ENCODE results near the gene FXYD1. TPM values are rescaled to one million over a fixed set of nuclear protein-coding genes. Genes with fewer than 3 reads are reported as not detected.

FXYD1 gene
- total and polyA plus RNA-seq, 4 donors = 18.7 to 146 (median 71.5) TPM

- Histone ChIP-seq H3K9ac (ENCODE audit: low read depth in 1 of 2, low read length in 2 of 2) (no peak overlapping the region), H3K27ac (ENCODE audit: low read depth in 1 of 2, low read length in 2 of 2) (no peak overlapping the region), H3K4me1 (ENCODE audit: control insufficient read depth in 4 of 4, insufficient read depth in 4 of 4, low read length in 3 of 4) (peaks cover 0 to 19% (median 6%) of the 10 kb centered on the region in 4 donors), H3K9me3 (ENCODE audit: control insufficient read depth in 4 of 4, low read length in 3 of 4) (no peaks in the 10 kb centered on the region), H3K36me3 (ENCODE audit: control insufficient read depth in 4 of 4, insufficient read depth in 3 of 4, low read depth in 1 of 4, low read length in 3 of 4) (no peaks in the 10 kb centered on the region), H3K27me3 (ENCODE audit: control insufficient read depth in 4 of 4, insufficient read depth in 4 of 4, low read length in 3 of 4) (peaks cover 0 to 2% (median 0%) of the 10 kb centered on the region in 4 donors), H3K4me3 (ENCODE audit: low read depth in 1 of 3, low read length in 3 of 3) (no peak overlapping the region)
- TF ChIP-seq MAX (IDR thresholded peaks at IDR 0.05) (no peak), FOXA1 (IDR thresholded peaks at IDR 0.05) (no peak), JUND (IDR thresholded peaks at IDR 0.05) (no peak), RAD21 (IDR thresholded peaks at IDR 0.05) (no peak), ATF3 (IDR thresholded peaks at IDR 0.05) (no peak), SP1 (IDR thresholded peaks at IDR 0.05) (no peak), RXRA (IDR thresholded peaks at IDR 0.05) (no peak), TAF1 (conservative IDR thresholded peaks at IDR 0.05) (no peak), EGR1 (IDR thresholded peaks at IDR 0.05; ENCODE audit: low read depth in 2 of 2) (no peak), HNF4A (conservative IDR thresholded peaks at IDR 0.05) (no peak), FOXA2 (IDR thresholded peaks at IDR 0.05) (no peak), GABPA (IDR thresholded peaks at IDR 0.05 in 1 of 2, conservative IDR thresholded peaks at IDR 0.05 in 1 of 2) (no peak), HNF4G (IDR thresholded peaks at IDR 0.05) (no peak), NR2F2 (IDR thresholded peaks at IDR 0.05) (no peak), ZBTB33 (IDR thresholded peaks at IDR 0.05) (no peak), YY1 (IDR thresholded peaks at IDR 0.05) (no peak)
- TF ChIP-seq, protein P1, sequence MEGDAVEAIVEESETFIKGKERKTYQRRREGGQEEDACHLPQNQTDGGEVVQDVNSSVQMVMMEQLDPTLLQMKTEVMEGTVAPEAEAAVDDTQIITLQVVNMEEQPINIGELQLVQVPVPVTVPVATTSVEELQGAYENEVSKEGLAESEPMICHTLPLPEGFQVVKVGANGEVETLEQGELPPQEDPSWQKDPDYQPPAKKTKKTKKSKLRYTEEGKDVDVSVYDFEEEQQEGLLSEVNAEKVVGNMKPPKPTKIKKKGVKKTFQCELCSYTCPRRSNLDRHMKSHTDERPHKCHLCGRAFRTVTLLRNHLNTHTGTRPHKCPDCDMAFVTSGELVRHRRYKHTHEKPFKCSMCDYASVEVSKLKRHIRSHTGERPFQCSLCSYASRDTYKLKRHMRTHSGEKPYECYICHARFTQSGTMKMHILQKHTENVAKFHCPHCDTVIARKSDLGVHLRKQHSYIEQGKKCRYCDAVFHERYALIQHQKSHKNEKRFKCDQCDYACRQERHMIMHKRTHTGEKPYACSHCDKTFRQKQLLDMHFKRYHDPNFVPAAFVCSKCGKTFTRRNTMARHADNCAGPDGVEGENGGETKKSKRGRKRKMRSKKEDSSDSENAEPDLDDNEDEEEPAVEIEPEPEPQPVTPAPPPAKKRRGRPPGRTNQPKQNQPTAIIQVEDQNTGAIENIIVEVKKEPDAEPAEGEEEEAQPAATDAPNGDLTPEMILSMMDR (IDR thresholded peaks at IDR 0.05; ENCODE audit: low read depth, low read length, missing input control) = no peak
- TF ChIP-seq, protein P2, sequence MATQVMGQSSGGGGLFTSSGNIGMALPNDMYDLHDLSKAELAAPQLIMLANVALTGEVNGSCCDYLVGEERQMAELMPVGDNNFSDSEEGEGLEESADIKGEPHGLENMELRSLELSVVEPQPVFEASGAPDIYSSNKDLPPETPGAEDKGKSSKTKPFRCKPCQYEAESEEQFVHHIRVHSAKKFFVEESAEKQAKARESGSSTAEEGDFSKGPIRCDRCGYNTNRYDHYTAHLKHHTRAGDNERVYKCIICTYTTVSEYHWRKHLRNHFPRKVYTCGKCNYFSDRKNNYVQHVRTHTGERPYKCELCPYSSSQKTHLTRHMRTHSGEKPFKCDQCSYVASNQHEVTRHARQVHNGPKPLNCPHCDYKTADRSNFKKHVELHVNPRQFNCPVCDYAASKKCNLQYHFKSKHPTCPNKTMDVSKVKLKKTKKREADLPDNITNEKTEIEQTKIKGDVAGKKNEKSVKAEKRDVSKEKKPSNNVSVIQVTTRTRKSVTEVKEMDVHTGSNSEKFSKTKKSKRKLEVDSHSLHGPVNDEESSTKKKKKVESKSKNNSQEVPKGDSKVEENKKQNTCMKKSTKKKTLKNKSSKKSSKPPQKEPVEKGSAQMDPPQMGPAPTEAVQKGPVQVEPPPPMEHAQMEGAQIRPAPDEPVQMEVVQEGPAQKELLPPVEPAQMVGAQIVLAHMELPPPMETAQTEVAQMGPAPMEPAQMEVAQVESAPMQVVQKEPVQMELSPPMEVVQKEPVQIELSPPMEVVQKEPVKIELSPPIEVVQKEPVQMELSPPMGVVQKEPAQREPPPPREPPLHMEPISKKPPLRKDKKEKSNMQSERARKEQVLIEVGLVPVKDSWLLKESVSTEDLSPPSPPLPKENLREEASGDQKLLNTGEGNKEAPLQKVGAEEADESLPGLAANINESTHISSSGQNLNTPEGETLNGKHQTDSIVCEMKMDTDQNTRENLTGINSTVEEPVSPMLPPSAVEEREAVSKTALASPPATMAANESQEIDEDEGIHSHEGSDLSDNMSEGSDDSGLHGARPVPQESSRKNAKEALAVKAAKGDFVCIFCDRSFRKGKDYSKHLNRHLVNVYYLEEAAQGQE (IDR thresholded peaks at IDR 0.05) = no peak
- DNase-seq (ENCODE audit: low spot score) = no peak
- 83% methylated on average over 2 of the region's 2 CpGs for WGBS
Observed at GRCh38 chr19:35150445-35150844, 11.8 kb downstream of the FXYD1 start.
